HG03095 (cell line): ENCODE measurements around the gene LTN1.
A peak's percentile ranks its signal among the peaks of the same experiment; 100 is the strongest.
"Not testable (repeated sequence)": the region's sequence is repeated elsewhere in the genome, so short reads cannot be mapped to it uniquely, and the experiment has no call there.

Source experiments
- ATAC-seq: cut with Tn5 transposase; IDR thresholded peaks from one replicate; pipeline ENCODE4 v1.9.1; 2021; ENCODE audit warnings: moderate library complexity; ENCODE audit not compliant: unreplicated experiment

The LTN1 gene, protein sequence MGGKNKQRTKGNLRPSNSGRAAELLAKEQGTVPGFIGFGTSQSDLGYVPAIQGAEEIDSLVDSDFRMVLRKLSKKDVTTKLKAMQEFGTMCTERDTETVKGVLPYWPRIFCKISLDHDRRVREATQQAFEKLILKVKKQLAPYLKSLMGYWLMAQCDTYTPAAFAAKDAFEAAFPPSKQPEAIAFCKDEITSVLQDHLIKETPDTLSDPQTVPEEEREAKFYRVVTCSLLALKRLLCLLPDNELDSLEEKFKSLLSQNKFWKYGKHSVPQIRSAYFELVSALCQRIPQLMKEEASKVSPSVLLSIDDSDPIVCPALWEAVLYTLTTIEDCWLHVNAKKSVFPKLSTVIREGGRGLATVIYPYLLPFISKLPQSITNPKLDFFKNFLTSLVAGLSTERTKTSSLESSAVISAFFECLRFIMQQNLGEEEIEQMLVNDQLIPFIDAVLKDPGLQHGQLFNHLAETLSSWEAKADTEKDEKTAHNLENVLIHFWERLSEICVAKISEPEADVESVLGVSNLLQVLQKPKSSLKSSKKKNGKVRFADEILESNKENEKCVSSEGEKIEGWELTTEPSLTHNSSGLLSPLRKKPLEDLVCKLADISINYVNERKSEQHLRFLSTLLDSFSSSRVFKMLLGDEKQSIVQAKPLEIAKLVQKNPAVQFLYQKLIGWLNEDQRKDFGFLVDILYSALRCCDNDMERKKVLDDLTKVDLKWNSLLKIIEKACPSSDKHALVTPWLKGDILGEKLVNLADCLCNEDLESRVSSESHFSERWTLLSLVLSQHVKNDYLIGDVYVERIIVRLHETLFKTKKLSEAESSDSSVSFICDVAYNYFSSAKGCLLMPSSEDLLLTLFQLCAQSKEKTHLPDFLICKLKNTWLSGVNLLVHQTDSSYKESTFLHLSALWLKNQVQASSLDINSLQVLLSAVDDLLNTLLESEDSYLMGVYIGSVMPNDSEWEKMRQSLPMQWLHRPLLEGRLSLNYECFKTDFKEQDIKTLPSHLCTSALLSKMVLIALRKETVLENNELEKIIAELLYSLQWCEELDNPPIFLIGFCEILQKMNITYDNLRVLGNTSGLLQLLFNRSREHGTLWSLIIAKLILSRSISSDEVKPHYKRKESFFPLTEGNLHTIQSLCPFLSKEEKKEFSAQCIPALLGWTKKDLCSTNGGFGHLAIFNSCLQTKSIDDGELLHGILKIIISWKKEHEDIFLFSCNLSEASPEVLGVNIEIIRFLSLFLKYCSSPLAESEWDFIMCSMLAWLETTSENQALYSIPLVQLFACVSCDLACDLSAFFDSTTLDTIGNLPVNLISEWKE (N-terminal part only)

DNA sequence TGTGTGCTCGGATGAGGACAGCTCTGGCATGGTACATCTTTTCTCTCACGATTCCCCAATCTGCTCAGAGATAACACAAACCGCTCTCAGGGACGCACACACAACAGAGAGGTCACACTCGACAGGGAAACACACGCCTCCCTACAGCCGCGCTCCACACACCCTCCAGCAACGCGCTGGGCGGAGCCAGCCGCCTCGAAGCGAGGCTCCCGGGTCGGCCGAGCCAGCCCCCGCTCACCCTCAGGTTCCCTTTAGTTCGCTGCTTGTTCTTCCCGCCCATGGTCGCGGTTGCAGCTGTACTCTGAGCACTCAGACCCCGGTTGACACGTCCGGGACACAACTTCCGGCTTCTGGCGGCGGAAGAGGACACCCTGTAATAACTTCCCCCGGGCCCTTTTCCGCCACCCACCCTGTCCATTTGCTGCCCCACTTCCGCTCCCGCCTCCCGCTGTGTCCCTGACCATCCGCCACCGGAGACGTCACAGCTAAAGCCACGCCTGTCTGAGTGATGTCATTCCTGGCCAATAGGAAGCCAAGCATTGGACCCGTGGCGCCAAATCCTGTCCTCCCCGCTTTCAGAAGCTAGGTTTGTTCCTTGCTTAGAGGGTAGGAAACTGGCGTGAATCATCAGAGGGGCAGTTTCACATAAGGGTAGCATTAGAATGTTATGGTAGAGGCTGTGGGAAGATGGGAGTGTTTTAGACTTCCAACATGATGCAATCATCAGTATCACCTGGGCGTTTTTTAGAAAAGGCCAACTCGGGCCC is at the start of gene LTN1:
TSS of gene LTN1 (minus strand) at position 352 of the 767 bp plus-strand sequence. CDS start at position 280, 72 bp downstream.
- ATAC-seq = peak; percentile 97

- ATAC-seq = no peak
These were observed 42.0 kb upstream of the LTN1 start for GRCh38 chr21:29034678-29035077.

GRCh38 chr21:29033871-29034270 is 41.2 kb upstream of the LTN1 start:
- no peak for ATAC-seq

GRCh38 chr21:29033301-29033700 is 40.6 kb upstream of the LTN1 start:
- no peak for ATAC-seq

- no peak for ATAC-seq
These were observed 38.2 kb upstream of the LTN1 start for GRCh38 chr21:29030909-29031308.

GRCh38 chr21:29029524-29029923 is 36.8 kb upstream of the LTN1 start:
- no peak for ATAC-seq

DNA sequence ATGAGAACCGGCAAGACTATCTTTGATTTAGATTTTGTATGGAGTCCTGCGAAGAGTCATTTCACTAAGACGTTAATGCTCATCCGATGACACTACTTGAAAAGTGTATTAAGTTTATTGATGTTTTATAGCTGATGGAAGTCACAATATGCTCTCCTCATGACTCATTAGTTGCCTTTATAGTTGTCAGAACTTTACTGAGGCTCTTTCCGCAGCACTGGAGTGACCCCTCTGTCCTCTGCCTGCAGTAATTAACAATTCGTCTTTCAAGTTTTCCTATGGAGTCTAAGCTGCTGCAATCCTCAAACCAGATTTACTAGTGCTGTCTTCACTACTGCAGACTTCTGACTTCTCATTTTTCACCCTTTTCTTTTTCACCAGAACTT is 32.6 kb upstream of the LTN1 start:
- ATAC-seq = no peak

GRCh38 chr21:29024474-29025327 is 32.0 kb upstream of the LTN1 start, which contains the start of gene USP16:
TSS of gene USP16 (plus strand) at chr21:29024668. CDS start at chr21:29027914, 3,246 bp downstream.
- ATAC-seq = peak; percentile 97

GRCh38 chr21:29022166-29022565 is 29.5 kb upstream of the LTN1 start:
- no peak for ATAC-seq

DNA sequence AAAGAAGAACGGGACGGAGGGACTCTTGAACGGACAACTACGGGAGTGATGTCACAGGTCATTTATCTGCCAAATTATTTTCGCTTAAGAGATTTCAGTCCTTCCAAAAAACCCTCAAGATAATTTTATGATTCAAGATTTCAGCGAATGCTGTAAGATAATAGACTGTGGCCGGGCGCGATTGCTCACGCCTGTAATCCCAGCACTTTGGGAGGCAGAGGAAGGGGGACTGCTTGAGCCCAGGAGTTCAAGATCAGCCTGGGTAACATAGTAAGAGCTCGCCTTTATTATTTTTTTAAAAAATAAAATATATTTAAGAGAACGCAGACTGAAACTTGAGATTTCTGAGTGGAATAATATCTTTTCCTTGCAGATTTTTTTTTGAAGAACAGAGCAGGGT is 25.9 kb upstream of the LTN1 start:
- ATAC-seq = peak; percentile 20

- no peak for ATAC-seq
These were observed 25.1 kb upstream of the LTN1 start for GRCh38 chr21:29017639-29018237.

DNA sequence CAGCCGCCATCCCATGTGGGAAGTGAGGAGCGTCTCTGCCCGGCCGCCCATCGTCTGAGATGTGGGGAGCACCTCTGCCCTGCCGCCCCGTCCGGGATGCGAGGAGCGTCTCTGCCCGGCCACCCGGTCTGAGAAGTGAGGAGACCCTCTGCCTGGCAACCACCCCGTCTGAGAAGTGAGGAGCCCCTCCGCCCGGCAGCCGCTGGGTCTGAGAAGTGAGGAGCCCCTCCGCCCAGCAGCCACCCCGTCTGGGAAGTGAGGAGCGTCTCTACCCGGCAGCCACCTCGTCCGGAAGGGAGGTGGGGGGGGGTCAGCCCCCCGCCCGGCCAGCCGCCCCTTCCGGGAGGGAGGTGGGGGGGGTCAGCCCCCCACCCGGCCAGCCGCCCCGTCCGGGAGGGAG is 18.6 kb upstream of the LTN1 start:
- not testable (repeated sequence) for ATAC-seq

DNA sequence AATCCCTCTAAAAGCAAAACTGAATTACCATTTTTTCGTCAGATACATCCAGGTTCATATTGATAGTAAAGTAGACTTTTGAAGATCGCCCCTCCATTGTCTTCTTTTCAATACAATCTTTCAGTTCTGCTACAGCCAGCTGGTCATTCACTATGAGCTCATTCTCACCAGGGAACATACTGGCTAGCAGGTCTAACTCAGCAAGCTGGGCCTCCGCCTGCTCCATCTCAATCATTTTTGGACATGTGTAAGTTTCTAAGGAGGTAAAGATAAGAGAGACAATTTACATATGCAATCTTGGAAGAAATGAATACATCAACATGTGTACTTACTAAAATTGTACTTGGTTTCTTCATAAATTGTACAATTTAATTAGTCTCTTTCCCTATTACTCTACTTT is 15.7 kb upstream of the LTN1 start:
- no peak for ATAC-seq

GRCh38 chr21:29007810-29008209 is 15.1 kb upstream of the LTN1 start:
- ATAC-seq = no peak

DNA sequence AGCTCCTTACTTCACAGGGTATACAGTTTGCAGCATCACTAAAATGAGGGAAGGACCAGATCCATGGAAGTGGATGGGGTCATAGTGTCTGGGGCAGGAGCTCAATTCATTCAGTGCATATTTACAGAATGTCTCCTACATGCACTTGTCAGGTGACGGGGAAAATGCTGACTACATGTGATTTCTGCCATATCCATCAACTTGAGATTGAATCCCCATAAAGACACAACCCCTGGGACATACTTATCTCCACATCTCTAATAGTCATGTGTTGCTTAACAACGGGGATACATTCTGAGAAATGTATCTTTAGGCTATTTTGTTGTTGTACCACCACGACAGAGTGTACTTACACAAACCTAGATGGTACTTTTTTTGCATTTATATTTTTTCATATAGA is 14.5 kb upstream of the LTN1 start:
- no peak for ATAC-seq

DNA sequence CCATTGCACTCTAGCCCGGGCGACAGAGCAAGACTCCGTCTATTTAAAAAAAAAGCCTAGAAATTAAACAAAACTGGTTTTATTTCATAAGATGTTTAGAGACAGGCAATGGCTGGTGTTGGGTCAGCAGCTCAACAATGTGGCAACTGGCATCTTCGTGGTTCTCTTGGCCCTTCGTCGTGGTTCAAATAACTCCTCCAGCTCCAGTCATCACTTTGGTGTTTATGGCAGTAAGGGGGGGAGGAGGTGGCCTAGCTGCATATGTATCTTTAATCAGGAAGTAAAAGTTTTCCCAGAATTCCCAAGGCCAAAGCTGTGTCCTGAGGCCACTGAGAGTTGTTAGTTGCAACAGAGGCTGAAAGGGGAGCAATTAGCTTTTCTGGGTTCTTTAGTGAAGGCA is 13.0 kb upstream of the LTN1 start:
- no peak for ATAC-seq

GRCh38 chr21:29002442-29003144 is 9.9 kb upstream of the LTN1 start:
- peak; percentile 92 for ATAC-seq

DNA sequence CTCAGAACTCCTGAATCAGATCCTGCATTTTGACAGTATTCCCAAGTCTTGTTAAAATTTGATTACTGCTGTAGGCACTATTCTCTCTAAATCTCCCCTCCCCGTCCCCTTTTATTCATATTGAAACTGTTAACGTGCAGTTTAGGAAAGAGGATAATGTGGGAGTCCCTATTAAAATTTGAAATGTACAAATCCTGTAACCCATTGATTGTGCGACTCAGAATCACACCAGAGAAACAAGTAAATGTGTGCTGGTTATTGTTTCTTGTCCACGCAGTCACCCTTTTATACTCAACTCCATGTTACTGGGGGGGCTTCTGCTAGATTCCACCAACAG is 584 bp upstream of the LTN1 start:
- no peak for ATAC-seq
